Measurements from ENCODE around the gene CANT1.
"Not testable (repeated sequence)": the region's sequence is repeated elsewhere in the genome, so short reads cannot be mapped to it uniquely, and the experiment has no call there.

Gene CANT1

DNA sequence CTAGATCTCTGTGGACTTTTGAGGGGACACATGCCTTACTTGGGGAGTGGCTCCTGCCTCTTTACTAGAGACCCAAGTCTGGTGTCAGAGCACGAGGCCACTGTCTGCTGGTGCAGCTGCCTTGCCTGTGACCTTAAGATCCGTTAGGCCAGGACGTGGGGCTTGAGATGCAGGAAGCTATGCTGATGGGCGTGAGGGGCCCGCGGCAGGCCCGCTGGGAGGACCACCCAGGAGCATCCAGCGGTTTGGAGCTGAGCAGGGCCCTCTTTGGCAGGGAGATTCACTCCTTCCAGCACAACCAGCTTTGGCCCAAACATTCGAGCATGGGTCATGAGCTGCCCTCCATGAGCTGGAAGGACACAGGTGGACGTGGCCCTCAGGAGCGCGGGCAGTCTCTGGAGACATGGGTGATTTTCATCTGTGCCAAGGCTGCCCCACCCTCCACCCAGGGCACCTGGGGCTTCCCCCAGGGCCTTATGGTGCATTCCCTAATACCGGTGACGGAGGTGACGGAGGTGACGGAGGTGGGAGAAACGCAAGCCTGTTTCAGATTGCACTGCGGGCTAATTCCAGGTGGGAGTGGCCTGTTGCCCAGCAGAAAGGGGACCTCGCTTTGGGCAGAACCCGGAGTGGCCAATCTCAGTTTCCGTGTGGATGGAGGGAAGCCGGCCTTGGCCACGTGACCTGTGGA lies 42.5 kb downstream of the CANT1 start:
- TF ChIP-seq ZFX (IDR thresholded peaks at IDR 0.05) = no peak
- TF ChIP-seq, protein P1, sequence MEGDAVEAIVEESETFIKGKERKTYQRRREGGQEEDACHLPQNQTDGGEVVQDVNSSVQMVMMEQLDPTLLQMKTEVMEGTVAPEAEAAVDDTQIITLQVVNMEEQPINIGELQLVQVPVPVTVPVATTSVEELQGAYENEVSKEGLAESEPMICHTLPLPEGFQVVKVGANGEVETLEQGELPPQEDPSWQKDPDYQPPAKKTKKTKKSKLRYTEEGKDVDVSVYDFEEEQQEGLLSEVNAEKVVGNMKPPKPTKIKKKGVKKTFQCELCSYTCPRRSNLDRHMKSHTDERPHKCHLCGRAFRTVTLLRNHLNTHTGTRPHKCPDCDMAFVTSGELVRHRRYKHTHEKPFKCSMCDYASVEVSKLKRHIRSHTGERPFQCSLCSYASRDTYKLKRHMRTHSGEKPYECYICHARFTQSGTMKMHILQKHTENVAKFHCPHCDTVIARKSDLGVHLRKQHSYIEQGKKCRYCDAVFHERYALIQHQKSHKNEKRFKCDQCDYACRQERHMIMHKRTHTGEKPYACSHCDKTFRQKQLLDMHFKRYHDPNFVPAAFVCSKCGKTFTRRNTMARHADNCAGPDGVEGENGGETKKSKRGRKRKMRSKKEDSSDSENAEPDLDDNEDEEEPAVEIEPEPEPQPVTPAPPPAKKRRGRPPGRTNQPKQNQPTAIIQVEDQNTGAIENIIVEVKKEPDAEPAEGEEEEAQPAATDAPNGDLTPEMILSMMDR (conservative IDR thresholded peaks at IDR 0.05) = no peak
- no peak overlapping the region for H3K27ac ChIP-seq

DNA sequence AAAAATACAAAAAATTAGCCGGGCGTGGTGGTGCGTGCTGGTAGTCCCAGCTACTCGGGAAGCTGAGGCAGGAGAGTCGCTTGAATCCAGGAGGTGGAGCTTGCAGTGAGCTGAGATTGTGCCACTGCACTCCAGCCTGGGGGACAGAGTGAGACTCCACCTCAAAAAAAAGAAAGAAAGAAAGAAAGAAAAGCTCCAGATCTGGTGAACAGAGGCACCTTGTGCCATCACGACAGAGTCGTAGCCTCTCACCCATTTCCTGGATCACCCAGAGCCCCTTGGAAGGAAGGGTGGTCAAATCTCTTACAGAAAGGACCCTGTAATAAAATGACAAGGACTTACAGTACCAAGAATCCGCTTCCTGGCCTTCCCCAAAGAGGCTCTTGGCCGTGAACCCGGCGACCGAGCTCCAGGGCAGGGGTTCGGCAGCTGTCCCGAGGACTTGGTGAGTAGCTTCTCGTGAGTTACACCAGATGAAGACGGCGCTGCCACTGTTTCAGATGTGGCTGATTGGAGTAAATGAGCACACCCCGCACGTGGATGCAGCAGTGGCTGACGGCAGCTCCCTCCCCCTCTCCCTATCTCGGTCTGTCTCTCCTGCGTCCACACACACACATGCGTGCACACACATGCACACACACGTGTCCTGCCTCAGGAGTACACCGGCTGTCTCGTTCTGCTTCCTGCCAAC lies 43.3 kb downstream of the CANT1 start:
- no peak for TF ChIP-seq ZFX (IDR thresholded peaks at IDR 0.05)
- TF ChIP-seq, protein P1 (conservative IDR thresholded peaks at IDR 0.05) = no peak
- H3K27ac ChIP-seq = no peak overlapping the region

DNA sequence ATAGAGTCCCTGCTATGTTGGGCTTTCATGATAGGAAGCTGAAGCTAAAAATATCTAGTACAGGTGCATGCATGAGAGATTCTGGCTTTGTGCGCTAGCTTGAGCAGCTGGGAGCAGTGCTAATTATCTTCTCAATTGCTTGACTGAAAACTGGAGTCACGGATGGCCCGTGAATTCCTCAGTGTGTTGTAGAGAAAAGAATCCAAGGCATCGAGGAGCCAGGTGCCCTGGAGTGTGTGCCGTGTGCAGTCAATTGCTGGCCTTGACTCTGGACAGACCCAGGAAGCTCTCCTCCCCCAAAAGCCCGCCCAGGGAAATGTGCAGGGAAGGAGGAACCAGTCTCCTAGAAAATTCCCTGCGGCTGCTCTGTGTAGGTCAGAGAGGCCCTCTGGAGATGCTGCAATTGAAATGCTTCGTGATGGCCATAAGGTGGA lies 44.1 kb downstream of the CANT1 start:
- no peak for TF ChIP-seq ZFX (IDR thresholded peaks at IDR 0.05)
- TF ChIP-seq, protein P1 (conservative IDR thresholded peaks at IDR 0.05) = no peak
- H3K27ac ChIP-seq = no peak overlapping the region

DNA sequence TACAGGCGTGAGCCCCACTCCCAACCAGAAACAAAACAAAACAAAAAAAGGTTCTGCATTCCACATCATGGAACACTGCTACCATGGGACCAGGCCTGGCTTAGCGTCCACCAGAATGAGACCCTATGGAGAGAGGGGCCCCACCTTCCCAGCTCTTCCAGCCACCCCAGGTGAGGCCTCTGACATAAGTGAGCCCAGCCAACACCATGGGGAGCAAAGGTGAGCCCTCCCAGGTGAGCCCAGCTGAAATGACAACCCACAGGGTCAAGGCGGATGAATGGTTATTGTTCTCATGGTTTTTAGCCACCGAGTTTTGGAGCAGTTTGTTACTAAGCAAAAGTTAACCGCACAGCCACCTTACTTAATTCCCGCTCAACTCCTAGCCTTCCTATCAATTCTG lies 46.2 kb downstream of the CANT1 start:
- H3K27ac ChIP-seq = no peak overlapping the region
- TF ChIP-seq ZFX (IDR thresholded peaks at IDR 0.05) = no peak
- TF ChIP-seq, protein P1 (conservative IDR thresholded peaks at IDR 0.05) = no peak

DNA sequence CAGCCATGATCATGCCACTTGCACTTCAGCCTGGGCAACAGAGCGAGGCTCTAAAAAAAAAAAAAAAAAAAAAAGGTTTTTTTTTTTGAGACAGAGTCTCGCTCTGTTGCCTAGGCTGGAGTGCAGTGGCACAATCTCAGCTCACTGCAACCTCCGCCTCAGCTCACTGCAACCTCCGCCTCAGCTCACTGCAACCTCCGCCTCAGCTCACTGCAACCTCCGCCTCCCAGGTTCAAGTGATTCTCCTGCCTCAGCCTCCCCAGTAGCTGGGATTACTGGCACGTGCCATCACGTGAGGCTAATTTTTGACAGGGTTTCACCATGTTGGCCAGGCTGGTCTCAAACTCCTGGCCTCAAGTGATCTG lies 46.6 kb downstream of the CANT1 start:
- H3K27ac ChIP-seq = not testable (repeated sequence)

DNA sequence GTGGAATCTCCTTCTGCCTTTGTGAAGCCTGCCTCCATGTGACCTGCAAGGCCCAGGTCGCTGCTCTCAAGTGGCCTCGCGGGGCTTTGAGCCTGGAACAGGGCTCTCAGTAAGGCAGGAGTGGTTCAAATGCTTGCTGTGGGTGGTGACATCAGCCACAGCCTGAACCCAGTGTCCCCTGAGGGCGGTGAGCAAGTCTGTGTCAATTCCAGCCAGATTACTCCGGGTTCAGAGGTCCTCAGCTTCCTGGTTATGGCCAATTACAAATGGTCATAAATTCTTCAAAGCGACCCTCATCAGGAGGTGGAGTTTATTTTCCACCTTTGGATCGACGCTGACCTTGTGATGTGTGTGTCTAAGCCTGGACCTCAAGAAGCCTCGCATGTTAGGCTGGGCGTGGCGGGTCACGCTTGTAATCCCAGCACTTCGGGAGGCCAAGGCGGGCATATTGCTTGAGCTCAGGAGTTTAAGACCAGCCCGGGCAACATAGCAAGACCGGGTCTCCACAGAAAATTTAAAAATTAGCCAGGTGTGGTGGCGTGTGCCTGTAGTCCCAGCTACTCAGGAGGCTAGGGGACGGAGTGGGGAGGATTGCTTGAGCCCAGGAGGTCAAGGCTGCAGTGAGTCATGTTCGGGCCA lies 47.1 kb downstream of the CANT1 start:
- H3K27ac ChIP-seq = no peak overlapping the region
- no peak for TF ChIP-seq ZFX (IDR thresholded peaks at IDR 0.05)
- TF ChIP-seq, protein P1 (conservative IDR thresholded peaks at IDR 0.05) = no peak

DNA sequence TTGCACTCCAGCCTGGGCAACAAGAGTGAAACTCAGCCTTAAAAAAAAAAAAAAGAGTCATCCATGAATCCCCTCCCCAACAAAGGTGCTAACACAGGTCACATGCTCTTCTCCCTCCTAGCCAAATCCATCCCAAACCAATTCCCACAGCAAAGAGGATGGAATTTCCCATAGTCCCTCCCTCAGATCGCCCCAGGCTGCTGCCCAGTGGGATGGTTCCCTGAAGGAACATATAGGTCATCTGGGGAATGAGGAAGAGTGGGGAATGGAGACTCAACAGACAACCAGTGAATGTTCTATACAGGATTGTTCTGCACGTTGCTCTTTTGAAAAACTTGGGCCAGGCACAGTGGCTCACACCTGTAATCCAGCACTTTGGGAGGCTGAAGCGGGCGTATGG lies 48.0 kb downstream of the CANT1 start:
- TF ChIP-seq ZFX (IDR thresholded peaks at IDR 0.05) = no peak
- TF ChIP-seq, protein P1 (conservative IDR thresholded peaks at IDR 0.05) = no peak
- H3K27ac ChIP-seq = no peak overlapping the region
